Activated CD8-positive, alpha-beta memory T cell treated with anti-CD3 and anti-CD28 coated beads for 24 hours (primary cell): ENCODE measurements around the gene ERP44.
"Not testable (repeated sequence)": the region's sequence is repeated elsewhere in the genome, so short reads cannot be mapped to it uniquely, and the experiment has no call there.

Experiments used
- DNase-seq: peaks from one replicate; pipeline ENCODE4 v3.0.0-alpha.2; 2020

The ERP44 gene

GRCh38 chr9:100064872-100065581, 33.8 kb downstream of the ERP44 start:
- no peak for DNase-seq

- DNase-seq: no peak
These were observed 35.6 kb downstream of the ERP44 start for GRCh38 chr9:100063185-100063584.

DNA sequence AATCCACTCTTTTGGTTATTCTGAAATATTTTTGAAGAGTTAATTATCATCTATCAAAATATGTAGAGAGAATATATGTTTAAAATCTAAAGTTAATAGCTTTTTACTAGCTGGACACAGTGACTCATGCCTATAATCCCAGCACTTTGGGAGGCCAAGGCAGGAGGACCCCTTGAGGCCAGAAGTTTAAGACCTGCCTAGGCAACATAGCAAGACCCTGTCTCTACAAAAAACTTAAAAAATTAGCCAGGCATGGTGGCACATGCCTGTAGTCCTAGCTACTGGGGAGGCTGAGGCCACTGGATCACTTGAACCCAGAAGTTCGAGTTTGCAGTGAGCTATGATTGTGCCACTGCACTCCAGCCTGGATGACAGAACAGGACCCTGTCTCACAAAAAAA, 36.1 kb downstream of the ERP44 start:
- not testable (repeated sequence) for DNase-seq

- no peak for DNase-seq
These were observed 39.9 kb downstream of the ERP44 start for GRCh38 chr9:100058699-100059579.

GRCh38 chr9:100057624-100058023, 41.2 kb downstream of the ERP44 start:
- DNase-seq: no peak

DNA sequence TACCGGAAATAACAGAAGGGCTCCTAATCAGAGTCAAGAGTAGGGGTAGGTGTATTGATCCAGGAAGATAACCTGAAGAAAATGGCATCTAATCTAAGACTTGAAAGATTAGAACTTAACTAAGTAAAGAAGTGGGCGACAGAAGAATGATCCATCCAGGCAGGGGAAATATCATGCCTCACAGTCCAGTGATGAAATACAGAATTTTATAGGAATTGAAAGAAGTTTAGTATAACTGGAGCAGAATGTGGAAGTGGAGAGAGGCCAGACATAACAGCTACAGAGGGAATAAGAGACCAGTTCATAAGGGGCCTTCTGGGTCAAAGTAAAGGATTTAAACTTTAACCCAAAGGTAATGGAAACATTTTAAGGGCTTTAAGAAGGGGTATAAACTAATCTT, 42.2 kb downstream of the ERP44 start:
- no peak for DNase-seq

- DNase-seq: no peak
These were observed 46.4 kb downstream of the ERP44 start for GRCh38 chr9:100052375-100052774.

DNA sequence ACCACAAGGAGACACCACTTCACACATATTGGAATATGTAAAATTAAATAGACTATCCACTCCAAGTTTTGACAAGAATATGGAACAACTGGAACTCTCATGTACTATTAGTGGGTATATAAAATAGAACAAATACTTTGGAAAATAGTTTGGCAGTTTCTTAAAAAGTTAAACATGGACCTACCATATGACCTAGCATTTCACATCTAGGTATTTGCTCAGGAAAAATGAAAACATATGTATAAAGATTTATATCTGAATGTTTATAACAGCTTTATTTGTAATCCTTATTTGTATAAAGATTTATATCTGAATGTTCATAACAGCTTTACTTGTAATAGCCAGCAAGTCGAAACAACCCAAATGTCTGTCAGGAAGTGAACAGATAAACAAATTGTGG, 49.2 kb downstream of the ERP44 start:
- DNase-seq: no peak

- no peak for DNase-seq
These were observed 60.3 kb downstream of the ERP44 start for GRCh38 chr9:100038472-100038871.

DNA sequence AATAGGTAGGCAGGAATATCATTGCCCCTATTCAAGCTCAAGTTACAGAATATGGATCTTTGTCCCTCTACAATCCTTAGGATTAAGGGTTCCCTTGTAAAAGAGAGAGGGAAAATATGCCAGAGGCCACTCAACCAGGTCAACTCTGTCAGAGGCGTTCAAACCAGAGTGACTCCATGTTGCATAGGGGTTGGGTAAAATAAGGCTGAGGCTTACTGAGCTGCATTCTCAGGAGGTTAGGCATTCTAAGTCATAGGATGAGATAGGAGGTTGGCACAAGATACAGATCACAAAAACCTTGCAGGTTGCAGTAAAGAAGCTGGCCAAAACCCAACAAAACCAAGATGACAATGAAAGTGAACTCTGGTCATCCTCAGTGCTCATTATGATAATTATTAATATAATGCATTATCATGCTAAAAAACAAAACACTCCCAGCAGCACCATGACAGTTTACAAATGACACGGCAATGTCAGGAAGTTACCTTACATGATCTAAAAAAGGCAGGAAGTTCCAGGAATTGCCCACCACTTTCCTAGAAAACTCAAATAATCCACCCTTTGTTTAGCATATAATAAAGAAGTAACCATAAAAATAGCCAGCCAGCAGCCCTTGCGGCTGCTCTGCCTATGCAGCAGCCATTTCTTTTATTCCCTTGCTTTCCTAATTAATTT, 64.8 kb downstream of the ERP44 start:
- DNase-seq: no peak

DNA sequence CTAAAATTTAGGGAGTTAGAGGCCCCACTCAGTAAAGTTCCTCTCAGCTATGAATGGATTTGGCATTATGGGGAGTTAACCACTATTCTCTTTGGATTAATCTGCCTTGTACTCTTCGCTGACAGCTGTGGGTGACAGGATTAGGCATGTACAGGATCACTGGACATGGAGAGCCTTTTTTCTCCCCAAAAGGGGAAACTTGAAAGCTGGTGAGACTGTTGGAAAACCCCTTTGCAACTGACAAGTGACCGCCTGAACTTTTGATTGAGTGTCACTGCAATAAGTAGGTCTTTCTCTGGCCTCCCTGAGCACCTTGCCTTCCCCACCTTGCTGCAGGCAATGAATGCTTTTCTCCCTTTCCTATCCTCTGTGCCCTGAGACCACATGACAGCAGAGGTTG, 68.3 kb downstream of the ERP44 start:
- DNase-seq: no peak

GRCh38 chr9:100029251-100029650, 69.5 kb downstream of the ERP44 start:
- DNase-seq: no peak

DNA sequence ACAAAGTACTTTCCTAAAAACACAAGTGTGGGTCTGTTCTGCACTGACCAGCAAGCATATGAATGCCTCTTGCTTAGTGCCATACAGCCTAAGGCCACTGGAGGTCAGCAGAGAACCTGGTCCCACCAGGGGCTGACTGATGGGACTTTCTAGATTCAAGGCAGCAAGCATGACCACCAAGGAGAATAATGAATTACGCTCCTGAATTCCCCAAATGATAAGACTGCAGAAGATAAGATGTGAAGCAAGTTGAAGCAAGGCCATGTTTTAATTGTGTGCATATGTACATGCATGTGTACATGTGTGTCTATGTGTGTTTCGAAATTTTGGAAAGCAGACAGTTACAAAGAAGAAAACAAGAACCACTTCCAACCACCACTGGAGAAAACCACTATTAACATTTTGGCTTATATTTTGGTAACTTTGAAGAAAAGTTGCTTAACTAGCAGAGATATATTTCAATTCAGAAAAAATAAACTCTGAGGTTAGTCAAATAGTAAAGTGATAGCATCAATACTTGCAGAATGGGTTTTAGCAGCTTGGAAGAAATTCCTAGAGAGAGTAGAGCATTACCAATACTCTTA, 70.5 kb downstream of the ERP44 start:
- DNase-seq: peak; percentile 86

- DNase-seq: no peak
These were observed 71.3 kb downstream of the ERP44 start for GRCh38 chr9:100027543-100027942.

- no peak for DNase-seq
These were observed 76.9 kb downstream of the ERP44 start for GRCh38 chr9:100021931-100022330.

DNA sequence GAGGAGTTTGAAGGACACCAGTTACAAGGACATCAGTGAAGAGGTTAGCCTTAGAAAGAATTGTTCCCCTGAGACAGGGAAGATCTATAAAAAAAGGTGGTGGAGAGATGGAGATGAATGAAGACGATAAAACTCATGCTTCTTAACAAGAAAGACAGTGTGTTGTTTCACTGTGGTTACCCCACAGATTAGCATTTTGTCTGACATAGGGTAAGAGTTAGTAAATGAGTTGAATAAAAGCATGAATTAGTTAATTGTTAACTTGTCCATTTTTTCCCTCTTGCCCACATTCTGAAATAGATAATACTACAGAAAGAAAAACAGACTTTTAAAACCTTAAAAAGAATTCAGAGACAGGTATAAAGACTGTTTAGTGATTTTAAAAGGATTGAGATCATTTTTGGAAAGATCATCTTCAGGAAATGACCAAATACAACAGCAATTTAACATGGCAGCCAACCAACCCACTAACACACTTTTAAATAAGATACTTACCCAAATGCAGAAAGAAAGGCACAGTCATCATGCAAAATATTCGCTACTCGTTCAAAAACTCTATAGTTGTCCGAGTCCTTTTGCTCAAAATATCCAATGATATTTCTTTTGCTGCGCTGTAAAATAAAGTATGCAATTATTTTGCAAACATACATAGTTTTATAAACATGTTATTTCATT, 78.5 kb downstream of the ERP44 start:
- DNase-seq: no peak

- no peak for DNase-seq
These were observed 79.3 kb downstream of the ERP44 start for GRCh38 chr9:100019541-100019940.

GRCh38 chr9:100014846-100015245, 84.0 kb downstream of the ERP44 start:
- DNase-seq: no peak

- no peak for DNase-seq
These were observed 85.2 kb downstream of the ERP44 start for GRCh38 chr9:100013573-100013972.

DNA sequence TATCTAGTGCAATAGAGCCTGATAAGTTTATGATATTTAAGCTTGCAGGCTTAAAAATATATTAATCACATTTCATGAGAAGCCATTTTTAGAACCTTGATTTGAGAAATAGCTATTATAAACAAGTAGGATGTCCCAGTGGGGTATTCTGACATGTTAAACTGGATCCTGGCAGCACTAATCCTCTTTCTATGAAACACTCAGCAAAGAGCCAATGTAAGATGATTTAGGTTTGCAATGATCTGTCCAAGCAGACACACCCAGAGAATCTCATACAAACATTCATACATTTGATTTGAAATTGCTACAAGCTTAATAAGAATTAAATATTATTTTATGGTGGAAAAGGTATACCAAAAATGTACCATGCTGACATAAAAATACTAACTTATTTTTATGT, 86.5 kb downstream of the ERP44 start:
- DNase-seq: no peak

- DNase-seq: no peak
These were observed 87.6 kb downstream of the ERP44 start for GRCh38 chr9:100011062-100011681.

DNA sequence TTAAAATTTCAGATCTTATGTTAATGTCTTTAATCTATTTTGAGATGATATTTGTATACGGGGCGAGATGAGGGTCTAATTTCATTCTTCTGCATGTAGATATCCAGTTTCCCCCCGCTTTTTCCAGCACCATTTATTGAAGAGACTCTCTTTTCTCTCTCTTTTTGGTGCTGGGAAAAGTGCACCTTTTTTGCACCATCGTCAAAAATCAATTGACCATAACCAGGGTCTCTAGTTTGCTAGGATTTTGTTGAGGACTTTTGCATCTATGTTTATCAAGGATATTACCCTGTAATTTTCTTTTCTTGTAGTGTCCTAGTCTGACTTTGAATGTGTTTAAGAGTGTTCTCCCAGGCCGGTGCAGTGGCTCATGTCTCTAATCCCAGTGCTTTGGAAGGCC, 99.0 kb downstream of the ERP44 start:
- DNase-seq: no peak
